HepG2 (cell line): ENCODE results near the gene LIFR. TPM values are rescaled to one million over a fixed set of nuclear protein-coding genes. Genes with fewer than 3 reads are reported as not detected.

Experiments used
- RBFOX2 ChIP-seq: fragments of 200-400 bp; formaldehyde crosslinking; IDR thresholded peaks from 2 replicates; pipeline ENCODE4 v1.6.1; 2017; ENCODE audit warnings: low read depth, mild to moderate bottlenecking, low read length
- TARDBP ChIP-seq: sonication (generic); formaldehyde crosslinking; IDR thresholded peaks from 2 replicates; pipeline ENCODE4 v1.8.0; 2022; ENCODE audit warnings: mild to moderate bottlenecking, missing genetic modification reagents
- ZBTB20 ChIP-seq: sonication (generic); formaldehyde crosslinking; IDR thresholded peaks from 2 replicates; pipeline ENCODE4 v1.8.1; 2023; ENCODE audit warnings: missing genetic modification reagents, low read depth, mild to moderate bottlenecking, borderline replicate concordance
- ZFY ChIP-seq: sonication (generic); formaldehyde crosslinking; IDR thresholded peaks from 2 replicates; pipeline ENCODE4 v1.4.0; 2020; ENCODE audit warnings: missing genetic modification reagents
- ZNF124 ChIP-seq: sonication (generic); formaldehyde crosslinking; IDR thresholded peaks from 2 replicates; pipeline ENCODE4 v1.4.0; 2020; ENCODE audit warnings: missing genetic modification reagents
- ZNF230 ChIP-seq: sonication (generic); formaldehyde crosslinking; IDR thresholded peaks from 2 replicates; pipeline ENCODE4 v1.4.0; 2020; ENCODE audit warnings: mild to moderate bottlenecking, missing genetic modification reagents
- ZNF367 ChIP-seq: sonication (generic); formaldehyde crosslinking; IDR thresholded peaks from 2 replicates; pipeline ENCODE4 v1.4.0; 2020; ENCODE audit warnings: missing genetic modification reagents, borderline replicate concordance
- polyA plus RNA-seq, 8 experiments: library from polyadenylated mRNA; depleted of rRNA in 3 of 8; stranded (reverse) in 7 of 8; unstranded in 1 of 8; fragments of >200 nt; fragmentation: Illumina TruSeq in 4 of 8; extraction: Trizol in 4 of 8; gene quantifications; 2 replicates each; pipeline versions ENCODE4 v1.2.1 to v1.2.3, GENCODE V29; 2011 to 2016; ENCODE audit warnings: low read depth in 4 of 8, missing spikeins in 1 of 8, mixed read lengths in 1 of 8; ENCODE audit not compliant: insufficient read depth in 1 of 8
- total RNA-seq, 5 experiments: library from RNA; depleted of rRNA; stranded (reverse); fragments of >200 nt; fragmentation: Illumina TruSeq; extraction: Trizol; gene quantifications; 2 replicates each; pipeline ENCODE4 v1.2.3, GENCODE V29; 2016; ENCODE audit warnings: low read depth in 1 of 5
- TF ChIP-seq, protein P1 (sequence below): fragments of 450-650 bp; IDR thresholded peaks from 2 replicates; pipeline ENCODE4 v1.6.1; 2017; ENCODE audit warnings: mild to moderate bottlenecking
- TF ChIP-seq, protein P2 (sequence below): sonication (generic); formaldehyde crosslinking; conservative IDR thresholded peaks from 2 replicates; pipeline ENCODE4 v1.4.0; 2020; ENCODE audit warnings: missing genetic modification reagents

LIFR gene
- total and polyA plus RNA-seq, 2 of the 13 experiments (the other 11 are each of a cell fraction or from before 2014, with no cell fraction given): 6.3 to 25.2 TPM

DNA sequence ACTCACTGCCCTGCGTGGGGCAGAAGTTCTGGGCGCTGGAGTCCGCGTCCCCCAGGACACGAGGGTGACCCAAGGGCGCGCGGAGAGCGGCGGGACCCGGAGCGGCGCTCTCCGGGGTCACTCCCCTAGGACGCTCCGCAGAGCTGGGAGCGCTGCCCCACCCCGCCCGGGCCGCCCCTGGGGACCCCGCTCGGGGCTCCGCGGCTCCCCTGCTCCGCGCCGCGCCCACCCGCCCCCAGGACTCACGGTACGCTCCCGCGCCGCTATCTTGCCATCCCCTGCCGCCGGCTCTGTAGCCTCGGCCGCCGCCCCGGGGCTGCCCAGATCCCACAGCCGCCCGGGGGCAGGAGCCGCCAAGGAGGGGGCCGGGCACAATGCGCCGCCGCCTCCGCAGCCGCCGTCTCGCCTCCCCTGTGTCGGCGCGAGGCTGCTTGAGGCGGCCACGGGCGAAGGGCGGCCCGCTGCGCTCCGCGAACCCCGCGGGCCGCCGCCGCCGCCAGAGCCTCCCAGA lies 303 bp downstream of the LIFR start (continued):
- TF ChIP-seq, protein P1, sequence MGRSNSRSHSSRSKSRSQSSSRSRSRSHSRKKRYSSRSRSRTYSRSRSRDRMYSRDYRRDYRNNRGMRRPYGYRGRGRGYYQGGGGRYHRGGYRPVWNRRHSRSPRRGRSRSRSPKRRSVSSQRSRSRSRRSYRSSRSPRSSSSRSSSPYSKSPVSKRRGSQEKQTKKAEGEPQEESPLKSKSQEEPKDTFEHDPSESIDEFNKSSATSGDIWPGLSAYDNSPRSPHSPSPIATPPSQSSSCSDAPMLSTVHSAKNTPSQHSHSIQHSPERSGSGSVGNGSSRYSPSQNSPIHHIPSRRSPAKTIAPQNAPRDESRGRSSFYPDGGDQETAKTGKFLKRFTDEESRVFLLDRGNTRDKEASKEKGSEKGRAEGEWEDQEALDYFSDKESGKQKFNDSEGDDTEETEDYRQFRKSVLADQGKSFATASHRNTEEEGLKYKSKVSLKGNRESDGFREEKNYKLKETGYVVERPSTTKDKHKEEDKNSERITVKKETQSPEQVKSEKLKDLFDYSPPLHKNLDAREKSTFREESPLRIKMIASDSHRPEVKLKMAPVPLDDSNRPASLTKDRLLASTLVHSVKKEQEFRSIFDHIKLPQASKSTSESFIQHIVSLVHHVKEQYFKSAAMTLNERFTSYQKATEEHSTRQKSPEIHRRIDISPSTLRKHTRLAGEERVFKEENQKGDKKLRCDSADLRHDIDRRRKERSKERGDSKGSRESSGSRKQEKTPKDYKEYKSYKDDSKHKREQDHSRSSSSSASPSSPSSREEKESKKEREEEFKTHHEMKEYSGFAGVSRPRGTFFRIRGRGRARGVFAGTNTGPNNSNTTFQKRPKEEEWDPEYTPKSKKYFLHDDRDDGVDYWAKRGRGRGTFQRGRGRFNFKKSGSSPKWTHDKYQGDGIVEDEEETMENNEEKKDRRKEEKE: no peak
- TF ChIP-seq ZBTB20 (CRISPR knock-in tag): no peak
- TF ChIP-seq ZNF124 (CRISPR knock-in tag): no peak
- no peak for TF ChIP-seq ZFY (CRISPR knock-in tag)
- TF ChIP-seq, protein P2, sequence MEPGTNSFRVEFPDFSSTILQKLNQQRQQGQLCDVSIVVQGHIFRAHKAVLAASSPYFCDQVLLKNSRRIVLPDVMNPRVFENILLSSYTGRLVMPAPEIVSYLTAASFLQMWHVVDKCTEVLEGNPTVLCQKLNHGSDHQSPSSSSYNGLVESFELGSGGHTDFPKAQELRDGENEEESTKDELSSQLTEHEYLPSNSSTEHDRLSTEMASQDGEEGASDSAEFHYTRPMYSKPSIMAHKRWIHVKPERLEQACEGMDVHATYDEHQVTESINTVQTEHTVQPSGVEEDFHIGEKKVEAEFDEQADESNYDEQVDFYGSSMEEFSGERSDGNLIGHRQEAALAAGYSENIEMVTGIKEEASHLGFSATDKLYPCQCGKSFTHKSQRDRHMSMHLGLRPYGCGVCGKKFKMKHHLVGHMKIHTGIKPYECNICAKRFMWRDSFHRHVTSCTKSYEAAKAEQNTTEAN (CRISPR knock-in tag): peak; percentile 39; the same call in 1 of the 2 replicates
- TF ChIP-seq RBFOX2: peak; percentile 65; the same call in 1 of the 2 replicates
- TF ChIP-seq TARDBP (CRISPR knock-in tag): no peak
- no peak for TF ChIP-seq ZNF230
- no peak; the same call in 1 of the 2 replicates for TF ChIP-seq ZNF367
